Measurements from ENCODE around the gene VASP.

DNA sequence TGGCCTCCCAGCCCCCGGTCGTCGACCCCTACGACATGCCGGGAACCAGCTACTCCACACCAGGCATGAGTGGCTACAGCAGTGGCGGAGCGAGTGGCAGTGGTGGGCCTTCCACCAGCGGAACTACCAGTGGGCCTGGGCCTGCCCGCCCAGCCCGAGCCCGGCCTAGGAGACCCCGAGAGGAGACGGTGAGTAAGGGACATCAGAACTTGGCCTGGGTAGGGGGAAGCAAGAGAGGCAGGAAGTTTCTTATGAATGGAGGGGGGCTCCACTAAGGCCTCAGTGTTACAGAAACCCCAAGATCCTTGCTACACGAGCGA lies 36.6 kb upstream of the VASP start:
- TF ChIP-seq, protein P1, sequence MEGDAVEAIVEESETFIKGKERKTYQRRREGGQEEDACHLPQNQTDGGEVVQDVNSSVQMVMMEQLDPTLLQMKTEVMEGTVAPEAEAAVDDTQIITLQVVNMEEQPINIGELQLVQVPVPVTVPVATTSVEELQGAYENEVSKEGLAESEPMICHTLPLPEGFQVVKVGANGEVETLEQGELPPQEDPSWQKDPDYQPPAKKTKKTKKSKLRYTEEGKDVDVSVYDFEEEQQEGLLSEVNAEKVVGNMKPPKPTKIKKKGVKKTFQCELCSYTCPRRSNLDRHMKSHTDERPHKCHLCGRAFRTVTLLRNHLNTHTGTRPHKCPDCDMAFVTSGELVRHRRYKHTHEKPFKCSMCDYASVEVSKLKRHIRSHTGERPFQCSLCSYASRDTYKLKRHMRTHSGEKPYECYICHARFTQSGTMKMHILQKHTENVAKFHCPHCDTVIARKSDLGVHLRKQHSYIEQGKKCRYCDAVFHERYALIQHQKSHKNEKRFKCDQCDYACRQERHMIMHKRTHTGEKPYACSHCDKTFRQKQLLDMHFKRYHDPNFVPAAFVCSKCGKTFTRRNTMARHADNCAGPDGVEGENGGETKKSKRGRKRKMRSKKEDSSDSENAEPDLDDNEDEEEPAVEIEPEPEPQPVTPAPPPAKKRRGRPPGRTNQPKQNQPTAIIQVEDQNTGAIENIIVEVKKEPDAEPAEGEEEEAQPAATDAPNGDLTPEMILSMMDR (IDR thresholded peaks at IDR 0.05; ENCODE audit: low read length), result no peak
- TF ChIP-seq EZH2phosphoT487 (IDR thresholded peaks at IDR 0.05; ENCODE audit: low read length) (no peak), EZH2 (optimal IDR thresholded peaks at IDR 0.05; ENCODE audit: low read depth, low read length) (no peak)

Data from MM.1S (cell line).